SK-N-SH treated with all-trans-retinoic acid at 6 μM for 48 hours (cell line): Measurements from ENCODE around the gene SLC30A3.
"Not testable (repeated sequence)": the region's sequence is repeated elsewhere in the genome, so short reads cannot be mapped to it uniquely, and the experiment has no call there.

Source experiments
- ATAC-seq: fragments of 200-7000 bp; cut with Tn5 transposase; 3 replicates; pipeline ENCODE4 v1.9.1; 2020; ENCODE audit warnings: mild to moderate bottlenecking, moderate library complexity
- ARNTL ChIP-seq: fragments of 450-650 bp; formaldehyde crosslinking; IDR thresholded peaks from 2 replicates; pipeline ENCODE4 v1.5.0; 2020; ENCODE audit warnings: low read depth, mild to moderate bottlenecking, moderate library complexity, borderline replicate concordance
- CREB5 ChIP-seq: fragments of 250-450 bp; sonication (Bioruptor Pico); IDR thresholded peaks from 2 replicates; pipeline ENCODE4 v1.5.1; 2020; ENCODE audit warnings: low read depth, mild to moderate bottlenecking, moderate library complexity
- CSRNP3 ChIP-seq: fragments of 250-450 bp; sonication (Bioruptor Pico); IDR thresholded peaks from 2 replicates; pipeline ENCODE4 v1.5.1; 2021; ENCODE audit warnings: mild to moderate bottlenecking, moderate library complexity
- ESRRG ChIP-seq: fragments of 250-450 bp; sonication (Bioruptor Pico); IDR thresholded peaks from 2 replicates; pipeline ENCODE4 v1.6.1; 2021; ENCODE audit warnings: mild to moderate bottlenecking
- GLIS3 ChIP-seq: fragments of 250-450 bp; sonication (Bioruptor Pico); IDR thresholded peaks from 2 replicates; pipeline ENCODE4 v1.5.0; 2020; ENCODE audit warnings: mild to moderate bottlenecking, moderate library complexity
- ISL1 ChIP-seq: fragments of 250-450 bp; sonication (Bioruptor Pico); IDR thresholded peaks from 2 replicates; pipeline ENCODE4 v2.1.2; 2022; ENCODE audit warnings: mild to moderate bottlenecking, moderate library complexity
- POU6F1 ChIP-seq: fragments of 250-450 bp; sonication (Bioruptor Pico); IDR thresholded peaks from 2 replicates; pipeline ENCODE4 v1.8.0; 2021; ENCODE audit warnings: low read depth, mild to moderate bottlenecking, moderate library complexity, borderline replicate concordance
- PPARA ChIP-seq: fragments of 250-450 bp; sonication (Bioruptor Pico); IDR thresholded peaks from 2 replicates; pipeline ENCODE4 v1.5.0; 2020; ENCODE audit warnings: mild to moderate bottlenecking, borderline replicate concordance
- RARB ChIP-seq: fragments of 250-450 bp; sonication (Bioruptor Pico); IDR thresholded peaks from 2 replicates; pipeline ENCODE4 v1.8.0; 2021; ENCODE audit warnings: mild to moderate bottlenecking, moderate library complexity
- SNAI2 ChIP-seq: fragments of 250-450 bp; sonication (Bioruptor Pico); IDR thresholded peaks from 2 replicates; pipeline ENCODE4 v1.5.0; 2020; ENCODE audit warnings: mild to moderate bottlenecking, moderate library complexity
- TCF4 ChIP-seq: fragments of 250-450 bp; sonication (Bioruptor Pico); IDR thresholded peaks from 2 replicates; pipeline ENCODE4 v1.8.0; 2021; ENCODE audit warnings: mild to moderate bottlenecking, moderate library complexity, borderline replicate concordance
- TSHZ2 ChIP-seq: fragments of 250-450 bp; sonication (Bioruptor Pico); IDR thresholded peaks from 2 replicates; pipeline ENCODE4 v1.5.0; 2020; ENCODE audit warnings: mild to moderate bottlenecking, moderate library complexity
- ZC3H10 ChIP-seq: fragments of 250-450 bp; sonication (Bioruptor Pico); IDR thresholded peaks from 2 replicates; pipeline ENCODE4 v1.5.1; 2021; ENCODE audit warnings: mild to moderate bottlenecking, moderate library complexity
- ZNF565 ChIP-seq: fragments of 450-650 bp; formaldehyde crosslinking; conservative IDR thresholded peaks from 2 replicates; pipeline ENCODE4 v1.5.0; 2020; ENCODE audit warnings: low read depth, mild to moderate bottlenecking, moderate library complexity
- ZNF70 ChIP-seq: fragments of 450-650 bp; formaldehyde crosslinking; IDR thresholded peaks from 2 replicates; pipeline ENCODE4 v1.5.0; 2020; ENCODE audit warnings: mild to moderate bottlenecking, moderate library complexity
- ZNF8 ChIP-seq: fragments of 450-650 bp; formaldehyde crosslinking; IDR thresholded peaks from 2 replicates; pipeline ENCODE4 v1.5.0; 2020; ENCODE audit warnings: mild to moderate bottlenecking, moderate library complexity

SLC30A3 gene

GRCh38 chr2:27275211-27276150, 12.6 kb upstream of the SLC30A3 start, which contains the start of gene DNAJC5G (continued):
- no peak for TF ChIP-seq TSHZ2 (CRISPR knock-in tag)
- no peak for TF ChIP-seq ESRRG (CRISPR knock-in tag)
- no peak for TF ChIP-seq GLIS3 (CRISPR knock-in tag)
- TF ChIP-seq ZNF565: no peak
- TF ChIP-seq PPARA (CRISPR knock-in tag): no peak

GRCh38 chr2:27272537-27273522, 10.0 kb upstream of the SLC30A3 start:
- not testable (repeated sequence) for ATAC-seq

- no peak for ATAC-seq
- no peak for TF ChIP-seq ZC3H10 (CRISPR knock-in tag)
- TF ChIP-seq CSRNP3: no peak
- no peak for TF ChIP-seq ZNF8 (CRISPR knock-in tag)
- no peak for TF ChIP-seq POU6F1
- TF ChIP-seq GLIS3 (CRISPR knock-in tag): no peak
- no peak for TF ChIP-seq ISL1 (CRISPR knock-in tag)
- TF ChIP-seq TCF4: no peak
- TF ChIP-seq ARNTL: no peak
- no peak for TF ChIP-seq ZNF70 (CRISPR knock-in tag)
- TF ChIP-seq RARB (CRISPR knock-in tag): no peak
- TF ChIP-seq SNAI2: no peak
- no peak for TF ChIP-seq ESRRG (CRISPR knock-in tag)
- no peak for TF ChIP-seq CREB5 (CRISPR knock-in tag)
These were observed 8.9 kb upstream of the SLC30A3 start for GRCh38 chr2:27271631-27272340.

GRCh38 chr2:27270670-27271069, 7.8 kb upstream of the SLC30A3 start:
- TF ChIP-seq TSHZ2 (CRISPR knock-in tag) (no peak), RARB (CRISPR knock-in tag) (no peak), ZC3H10 (CRISPR knock-in tag) (no peak), ZNF70 (CRISPR knock-in tag) (no peak)
- ATAC-seq: no peak
